GM10266 (cell line): Measurements from ENCODE around the gene ARHGAP6.
"Not testable (repeated sequence)": the region's sequence is repeated elsewhere in the genome, so short reads cannot be mapped to it uniquely, and the experiment has no call there.

ENCODE experiments used
- DNase-seq: peaks from one replicate; pipeline ENCODE4 v3.0.0; 2012; ENCODE audit errors: extremely low spot score
- CTCF ChIP-seq: IDR thresholded peaks from 2 replicates; pipeline ENCODE4 v1.5.1; 2012; ENCODE audit warnings: mild to moderate bottlenecking, low read depth; ENCODE audit not compliant: control insufficient read depth, insufficient read depth; ENCODE audit errors: missing control alignments

Gene ARHGAP6

GRCh38 chrX:11239230-11239629, 426.5 kb downstream of the ARHGAP6 start:
- DNase-seq: peak; percentile 15
- TF ChIP-seq CTCF: no peak

GRCh38 chrX:11235377-11235776, 430.3 kb downstream of the ARHGAP6 start:
- DNase-seq: not testable (repeated sequence)

- no peak for TF ChIP-seq CTCF
- no peak for DNase-seq
Observed at GRCh38 chrX:11215191-11215921, 450.4 kb downstream of the ARHGAP6 start.

- no peak for DNase-seq
- TF ChIP-seq CTCF: no peak
Observed at GRCh38 chrX:11214346-11215190, 451.2 kb downstream of the ARHGAP6 start.

- no peak for DNase-seq
- no peak for TF ChIP-seq CTCF
Observed at GRCh38 chrX:11212741-11213140, 453.0 kb downstream of the ARHGAP6 start.

GRCh38 chrX:11210415-11210801, 455.3 kb downstream of the ARHGAP6 start:
- no peak for TF ChIP-seq CTCF
- DNase-seq: no peak

- DNase-seq: no peak
- TF ChIP-seq CTCF: no peak
Observed at GRCh38 chrX:11209798-11210414, 455.8 kb downstream of the ARHGAP6 start.
